Stimulated activated CD4-positive, alpha-beta T cell treated with anti-CD3 and anti-CD28 coated beads, Interleukin-12 subunit alpha, Interleukin-12 subunit beta, amount 100 ng/mL, for 48 hours (primary cell): ENCODE data around the gene ROBO3.

Experiments
- DNase-seq, 3 donors: peaks; one replicate each; pipeline ENCODE4 v3.0.0-alpha.2; 2020; ENCODE audit warnings: low read depth in 2 of 3, low spot score in 1 of 3

ROBO3 gene

DNA sequence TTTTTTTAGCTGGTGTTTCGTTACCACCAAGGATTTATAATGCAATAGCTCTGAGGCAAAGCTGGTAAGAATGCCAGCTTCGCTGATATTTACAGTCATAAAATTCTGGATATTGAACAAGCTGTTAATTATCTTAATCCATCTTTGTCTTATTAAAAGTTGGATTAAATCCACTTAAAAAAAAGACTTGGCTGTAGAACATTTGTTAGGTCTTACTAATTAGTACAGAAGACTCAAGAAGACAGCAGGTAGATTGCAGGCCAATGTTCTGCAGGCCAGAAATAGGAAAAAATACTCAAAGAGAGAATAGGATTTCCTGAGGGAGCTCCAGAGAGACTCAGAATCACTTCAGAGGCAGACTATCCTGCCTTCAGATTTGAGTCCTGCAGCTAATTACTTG lies 24.9 kb downstream of the ROBO3 start:
- DNase-seq: no peak

DNA sequence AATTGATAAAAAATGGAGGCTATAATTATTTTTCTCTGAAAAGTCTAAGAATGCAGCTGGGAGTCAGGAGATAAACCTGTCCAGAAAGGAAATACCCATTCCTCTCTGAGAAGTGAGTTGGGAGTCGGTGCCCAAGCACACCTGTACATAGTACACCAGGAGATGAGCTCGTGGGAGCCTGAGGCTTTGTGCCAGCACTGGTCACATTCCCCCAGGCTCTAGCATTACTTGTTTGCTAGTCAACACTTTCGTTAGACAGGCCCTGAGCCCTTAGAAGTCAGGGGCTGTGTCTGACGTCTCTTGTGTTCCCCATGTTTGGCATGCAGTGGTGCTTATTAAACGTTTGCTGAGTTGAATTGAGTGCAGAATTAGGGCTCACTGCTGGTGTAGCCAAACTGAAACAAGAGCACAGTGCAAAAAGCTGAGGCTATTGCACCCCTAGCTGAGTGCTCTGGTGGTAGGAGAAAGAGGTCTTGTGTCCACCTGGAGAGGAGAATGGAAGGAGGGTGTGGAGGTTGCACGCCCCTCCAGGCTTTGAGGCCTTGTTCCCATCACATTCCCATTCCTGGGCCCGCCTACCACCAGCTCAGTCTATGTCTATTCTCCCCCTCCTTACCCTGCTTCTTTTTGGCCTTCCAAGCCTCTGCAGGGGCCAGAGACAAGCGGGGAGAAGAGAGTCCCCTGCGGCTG lies 25.6 kb downstream of the ROBO3 start:
- DNase-seq: no peak

DNA sequence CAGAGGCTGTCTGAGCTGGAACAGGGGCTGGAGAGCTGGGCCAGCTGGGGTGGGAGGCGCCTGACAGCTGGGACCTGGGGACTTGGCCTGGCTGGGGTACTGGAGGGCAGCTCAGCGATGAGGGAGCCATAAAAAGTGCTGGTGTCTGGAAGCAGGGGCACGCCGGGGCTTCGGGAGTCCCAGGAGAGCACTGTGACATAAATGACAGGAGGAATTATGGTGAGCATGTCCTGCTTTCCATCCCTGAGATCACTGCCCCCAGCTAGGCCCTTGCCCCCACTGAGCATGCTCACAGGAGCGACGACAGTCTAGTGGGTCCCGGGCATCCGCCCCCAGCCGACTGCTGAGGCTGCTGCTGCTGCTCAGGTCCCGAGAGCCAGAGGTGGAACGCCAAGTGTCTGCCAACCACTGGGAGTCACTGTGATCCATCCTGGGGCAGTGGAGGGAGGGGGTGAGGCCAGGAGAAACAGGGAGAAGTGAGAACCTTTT lies 26.2 kb downstream of the ROBO3 start:
- no peak for DNase-seq

DNA sequence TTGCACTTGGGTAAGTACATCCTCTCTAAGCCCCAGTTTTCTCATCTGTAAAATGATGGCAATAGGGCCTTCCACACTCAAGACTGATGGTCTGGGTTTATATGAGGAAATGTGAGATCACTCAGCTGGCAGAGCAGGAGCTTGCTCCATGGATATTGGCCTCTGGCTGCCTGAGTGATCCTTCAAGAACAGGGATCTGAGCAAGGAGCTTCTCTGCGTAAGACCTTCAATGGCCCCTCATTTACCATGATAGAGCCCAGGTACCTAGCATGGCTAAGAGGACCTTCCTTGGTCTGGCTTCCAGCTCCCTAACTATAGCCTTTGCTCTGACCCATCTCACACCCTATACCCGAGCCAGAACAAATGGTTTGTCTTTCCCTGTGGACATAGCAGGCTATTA lies 26.9 kb downstream of the ROBO3 start:
- no peak for DNase-seq

DNA sequence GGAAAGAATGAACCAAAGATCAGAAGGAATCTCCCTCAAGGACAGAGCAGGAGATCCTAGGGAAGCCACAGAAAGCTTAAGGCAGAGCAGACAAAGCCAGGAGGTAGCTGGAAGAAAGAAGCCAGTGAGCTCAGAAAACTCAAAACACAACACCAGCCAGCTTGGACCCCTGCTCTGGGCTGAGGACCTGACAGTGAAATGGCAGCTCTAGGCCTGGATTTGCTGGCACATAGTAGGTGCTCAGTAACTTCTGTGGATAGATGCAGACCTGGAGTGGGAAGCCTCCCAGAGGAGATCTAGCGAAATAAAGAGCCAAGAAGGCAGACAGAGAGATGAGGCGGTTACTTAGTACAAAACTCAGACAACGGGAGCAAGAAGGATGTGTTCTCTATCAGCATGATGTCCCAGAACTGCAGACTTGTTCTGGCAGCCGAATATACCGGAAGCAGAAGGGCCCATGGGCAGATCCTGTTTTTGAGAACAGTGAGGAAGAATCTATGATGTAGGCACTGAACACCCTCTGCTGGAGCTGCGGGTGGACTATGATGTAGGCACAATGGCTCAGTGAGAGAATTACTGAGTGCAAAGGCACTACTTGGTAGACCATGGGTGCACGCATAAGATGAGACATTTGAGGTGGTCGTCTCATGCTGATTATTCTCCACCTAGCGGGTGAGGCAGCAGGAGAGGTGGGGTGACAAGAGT lies 27.7 kb downstream of the ROBO3 start:
- no peak for DNase-seq

DNA sequence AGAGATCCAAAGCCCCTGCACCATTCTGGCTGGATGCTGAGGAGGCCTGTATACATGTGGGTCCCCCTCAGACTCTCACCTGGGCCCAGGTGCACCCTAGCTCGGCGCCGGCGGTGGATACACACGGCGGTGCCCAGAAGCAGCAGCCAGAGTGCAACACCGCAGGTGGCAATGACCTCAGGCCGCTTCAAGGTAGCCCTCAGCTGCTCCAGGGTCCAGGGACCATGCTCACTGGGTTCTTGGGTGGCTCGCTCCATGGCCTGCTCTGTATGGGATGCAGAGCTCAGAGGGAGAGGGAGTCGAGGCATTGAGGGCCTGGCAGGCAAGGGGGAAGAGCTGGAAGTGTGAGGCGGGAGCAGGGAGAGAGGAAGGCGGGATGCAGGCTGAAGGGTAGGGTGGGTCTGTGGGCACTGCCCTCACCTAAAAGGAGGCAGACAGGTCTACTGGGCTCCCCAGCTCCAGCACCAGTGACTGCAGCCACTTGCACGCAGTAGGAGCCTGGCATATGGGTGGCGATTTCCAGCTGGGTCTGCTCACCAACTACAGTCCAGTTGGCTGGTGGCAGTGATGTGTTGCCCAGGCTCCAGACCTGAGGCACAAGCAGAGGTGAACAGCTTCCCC lies 28.7 kb downstream of the ROBO3 start:
- DNase-seq: no peak

GRCh38 chr11:124894606-124895430 lies 29.6 kb downstream of the ROBO3 start:
- no peak for DNase-seq

GRCh38 chr11:124895471-124895971 lies 30.3 kb downstream of the ROBO3 start:
- DNase-seq: no peak

GRCh38 chr11:124896071-124896750 lies 31.0 kb downstream of the ROBO3 start:
- no peak for DNase-seq

DNA sequence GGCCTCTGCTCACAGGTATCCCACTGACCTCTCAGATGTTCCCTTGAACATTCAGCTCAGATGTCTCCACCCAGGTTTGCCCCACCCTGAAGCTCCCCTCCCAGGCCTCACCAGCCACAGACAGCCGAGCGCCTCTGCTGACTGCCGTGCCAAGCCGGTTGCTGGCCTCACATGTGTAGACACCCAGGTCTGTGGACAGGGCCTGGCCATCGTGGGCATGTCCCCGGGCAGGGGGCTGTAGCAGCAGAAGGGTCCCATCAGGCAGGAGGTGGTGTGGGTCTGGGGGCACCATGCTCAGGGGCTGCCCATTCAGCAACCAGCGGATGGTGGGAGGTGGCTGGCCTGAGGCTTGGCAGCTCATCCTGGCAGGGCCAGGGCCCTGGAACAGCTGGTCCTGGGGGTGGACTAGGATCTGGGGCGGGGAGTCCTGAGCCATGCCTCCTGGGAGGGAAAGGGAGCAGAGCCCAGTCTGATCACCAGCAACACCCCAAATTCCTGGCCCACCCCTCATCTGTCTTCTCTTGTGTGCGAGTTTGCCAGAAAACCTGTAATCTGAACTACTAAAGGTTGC lies 31.7 kb downstream of the ROBO3 start:
- DNase-seq: no peak

DNA sequence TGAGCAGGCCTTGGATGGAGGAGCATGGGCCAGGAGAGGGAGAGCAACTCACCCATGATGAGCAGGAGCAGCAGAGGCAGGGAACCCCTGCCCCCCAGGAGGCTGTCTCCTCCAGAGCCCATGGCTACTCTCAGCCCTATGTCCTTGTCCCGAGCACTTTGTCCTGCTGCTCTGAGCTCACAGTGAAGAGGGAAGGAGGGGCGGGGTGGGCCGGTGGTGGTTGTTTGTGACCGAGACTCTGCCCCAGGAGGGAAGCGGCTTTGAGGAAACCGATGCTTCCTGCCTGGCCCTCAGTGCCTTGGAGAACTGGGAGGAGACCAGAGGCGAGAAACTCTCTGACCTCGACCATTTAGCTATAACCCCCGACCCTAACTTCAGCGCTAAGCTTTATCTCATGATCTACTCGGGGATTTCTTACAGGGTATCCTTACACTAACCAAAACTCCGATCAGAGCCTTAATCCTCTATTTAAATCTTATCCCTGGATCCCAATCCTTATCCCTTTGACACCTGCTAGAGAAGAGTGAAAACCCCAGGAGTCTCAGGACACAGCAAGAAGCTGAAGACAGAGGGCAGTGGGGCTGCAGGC lies 32.5 kb downstream of the ROBO3 start, which contains the start of gene ROBO4:
Gene ROBO4 (minus strand): TSS at position 192 of the 589 bp plus-strand sequence. CDS start 70 bp downstream, at position 122.
- no peak for DNase-seq

- DNase-seq: no peak
Measured at GRCh38 chr11:124898263-124898680, 33.0 kb downstream of the ROBO3 start.

DNA sequence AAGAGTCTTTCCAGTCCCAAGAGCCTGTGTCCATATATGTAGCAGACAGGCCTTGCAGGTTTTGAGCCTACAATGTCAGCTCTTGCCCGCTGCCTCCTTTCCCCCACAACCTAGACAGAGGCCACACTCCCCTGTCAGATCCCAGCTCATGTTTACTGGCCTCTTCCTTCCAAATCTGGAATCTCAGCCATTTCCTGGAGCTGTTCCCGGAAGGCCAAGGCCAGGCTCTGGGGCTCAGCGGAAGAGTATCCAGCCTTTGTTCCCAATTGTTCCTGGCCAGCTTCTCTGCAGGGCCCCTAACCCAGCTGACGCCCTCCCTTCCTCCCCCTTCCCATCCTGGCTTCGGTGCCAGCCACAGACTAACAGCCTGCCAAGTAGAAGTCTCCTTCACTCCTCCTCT lies 33.5 kb downstream of the ROBO3 start:
- DNase-seq: no peak

GRCh38 chr11:124899383-124900145 lies 34.3 kb downstream of the ROBO3 start:
- no peak for DNase-seq

- DNase-seq: no peak
Measured at GRCh38 chr11:124900464-124900863, 35.2 kb downstream of the ROBO3 start.

DNA sequence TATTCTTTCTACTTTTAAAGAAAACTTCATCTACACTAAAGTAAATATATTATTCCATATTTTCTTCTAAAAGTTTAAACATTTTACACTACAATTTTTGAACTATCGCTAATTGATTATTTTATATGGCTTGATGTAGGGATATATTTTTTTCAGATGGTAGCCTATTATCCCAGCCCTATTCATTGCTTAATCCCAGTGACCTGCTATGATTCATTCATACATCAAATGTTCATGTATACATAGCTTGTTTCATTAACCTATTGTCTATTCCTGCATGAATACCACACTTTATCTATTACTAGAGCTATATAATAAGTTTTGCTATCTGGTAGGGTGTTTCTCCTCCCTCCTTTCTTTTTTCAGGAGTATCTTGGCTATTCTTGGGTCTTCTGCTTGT lies 37.4 kb downstream of the ROBO3 start:
- DNase-seq: no peak

GRCh38 chr11:124915541-124916369 lies 50.5 kb downstream of the ROBO3 start:
- DNase-seq: no peak

GRCh38 chr11:124916370-124916710 lies 51.1 kb downstream of the ROBO3 start:
- DNase-seq: no peak
